GM12873 (cell line): ENCODE results near the gene LCN2.

Experiments
- TF ChIP-seq, protein P1 (sequence below): IDR thresholded peaks from 2 replicates; pipeline ENCODE4 v1.5.1; 2012; ENCODE audit warnings: low read depth, mild to moderate bottlenecking, moderate library complexity, low read length, control low read depth; ENCODE audit not compliant: insufficient read depth; ENCODE audit errors: missing control alignments

The LCN2 gene

DNA sequence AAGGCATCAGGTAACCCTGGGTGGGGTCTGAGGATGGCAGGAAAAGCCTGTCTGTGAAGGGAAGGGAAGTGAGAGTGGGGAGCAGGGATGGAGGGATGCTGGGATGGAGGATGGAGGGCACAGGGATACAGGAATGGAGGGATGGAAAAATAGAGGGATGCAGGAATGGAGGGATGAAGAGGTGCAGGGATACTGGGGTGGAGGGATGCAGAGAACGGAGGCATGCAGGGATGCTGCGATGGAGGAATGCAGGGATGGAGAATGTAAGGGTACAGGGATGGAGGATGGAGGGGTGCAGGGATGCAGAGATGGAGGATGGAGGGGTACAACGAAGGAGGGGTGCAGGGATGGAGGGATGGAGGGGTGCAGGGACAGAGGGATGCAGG, 30.8 kb upstream of the LCN2 start:
- TF ChIP-seq, protein P1, sequence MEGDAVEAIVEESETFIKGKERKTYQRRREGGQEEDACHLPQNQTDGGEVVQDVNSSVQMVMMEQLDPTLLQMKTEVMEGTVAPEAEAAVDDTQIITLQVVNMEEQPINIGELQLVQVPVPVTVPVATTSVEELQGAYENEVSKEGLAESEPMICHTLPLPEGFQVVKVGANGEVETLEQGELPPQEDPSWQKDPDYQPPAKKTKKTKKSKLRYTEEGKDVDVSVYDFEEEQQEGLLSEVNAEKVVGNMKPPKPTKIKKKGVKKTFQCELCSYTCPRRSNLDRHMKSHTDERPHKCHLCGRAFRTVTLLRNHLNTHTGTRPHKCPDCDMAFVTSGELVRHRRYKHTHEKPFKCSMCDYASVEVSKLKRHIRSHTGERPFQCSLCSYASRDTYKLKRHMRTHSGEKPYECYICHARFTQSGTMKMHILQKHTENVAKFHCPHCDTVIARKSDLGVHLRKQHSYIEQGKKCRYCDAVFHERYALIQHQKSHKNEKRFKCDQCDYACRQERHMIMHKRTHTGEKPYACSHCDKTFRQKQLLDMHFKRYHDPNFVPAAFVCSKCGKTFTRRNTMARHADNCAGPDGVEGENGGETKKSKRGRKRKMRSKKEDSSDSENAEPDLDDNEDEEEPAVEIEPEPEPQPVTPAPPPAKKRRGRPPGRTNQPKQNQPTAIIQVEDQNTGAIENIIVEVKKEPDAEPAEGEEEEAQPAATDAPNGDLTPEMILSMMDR: no peak

DNA sequence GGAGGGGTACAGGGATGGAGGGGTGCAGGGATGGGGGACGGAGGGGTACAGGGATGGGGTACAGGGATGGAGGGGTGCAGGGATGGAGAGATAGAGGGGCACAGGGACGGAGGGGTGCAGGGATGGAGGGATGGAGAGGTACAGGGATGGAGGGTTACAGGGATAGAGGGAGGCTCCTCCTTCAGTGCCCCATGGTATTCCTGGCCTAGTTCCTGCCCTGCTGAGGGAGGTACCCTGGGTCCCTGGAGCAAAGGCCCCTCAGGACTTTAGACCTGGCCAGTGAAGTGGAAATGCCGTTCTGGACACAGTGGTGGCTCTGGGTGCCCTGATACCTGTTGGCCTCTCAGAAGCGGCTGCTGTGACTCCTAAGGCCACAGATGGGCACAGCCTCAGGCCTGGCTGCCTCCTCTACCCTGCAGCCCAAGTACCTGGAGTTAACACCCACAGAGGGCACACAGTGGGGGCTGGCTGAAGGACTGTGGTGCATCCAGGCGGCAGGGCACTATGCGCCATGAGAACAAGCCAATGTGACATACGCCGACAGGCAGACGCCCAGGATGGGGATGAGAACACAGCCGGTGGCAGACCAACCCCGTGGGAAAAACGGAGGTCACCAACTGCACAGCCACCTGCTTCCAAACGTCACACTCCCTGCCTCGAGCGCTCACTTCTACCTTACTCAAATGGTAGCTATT, 30.1 kb upstream of the LCN2 start:
- TF ChIP-seq, protein P1: no peak

DNA sequence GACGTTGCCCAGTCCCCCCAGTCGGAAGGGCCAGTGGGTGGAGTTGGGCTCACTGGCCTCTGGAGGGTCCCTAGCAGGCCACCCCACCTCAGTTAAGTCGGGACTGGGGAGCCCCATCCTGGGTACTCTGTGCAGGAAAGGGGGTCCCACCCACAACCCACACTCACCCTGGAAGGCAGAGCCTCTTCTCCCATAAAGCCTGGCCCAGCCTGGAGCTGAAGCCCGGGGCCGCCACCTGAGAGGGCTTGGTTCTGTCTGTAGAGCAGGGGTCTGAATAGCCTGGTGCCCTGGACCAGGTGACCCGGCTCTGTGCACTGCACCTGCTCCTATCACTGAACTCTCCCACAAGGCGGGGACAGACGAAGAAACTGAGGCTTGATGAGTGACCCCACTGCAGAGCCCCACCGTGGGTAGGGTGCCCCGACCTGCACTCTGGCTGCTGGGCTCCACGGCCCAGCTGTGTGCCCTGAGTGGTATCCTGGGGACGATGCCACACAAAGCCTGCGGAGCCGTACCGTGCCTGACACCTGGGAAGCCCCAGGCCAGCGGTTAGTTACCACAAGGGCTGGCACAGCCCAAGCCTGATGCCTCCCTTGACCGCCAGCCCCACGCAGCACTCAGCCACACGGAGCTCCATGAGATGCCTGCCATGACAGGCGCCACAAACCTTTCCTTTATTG, 29.1 kb upstream of the LCN2 start:
- TF ChIP-seq, protein P1: no peak

DNA sequence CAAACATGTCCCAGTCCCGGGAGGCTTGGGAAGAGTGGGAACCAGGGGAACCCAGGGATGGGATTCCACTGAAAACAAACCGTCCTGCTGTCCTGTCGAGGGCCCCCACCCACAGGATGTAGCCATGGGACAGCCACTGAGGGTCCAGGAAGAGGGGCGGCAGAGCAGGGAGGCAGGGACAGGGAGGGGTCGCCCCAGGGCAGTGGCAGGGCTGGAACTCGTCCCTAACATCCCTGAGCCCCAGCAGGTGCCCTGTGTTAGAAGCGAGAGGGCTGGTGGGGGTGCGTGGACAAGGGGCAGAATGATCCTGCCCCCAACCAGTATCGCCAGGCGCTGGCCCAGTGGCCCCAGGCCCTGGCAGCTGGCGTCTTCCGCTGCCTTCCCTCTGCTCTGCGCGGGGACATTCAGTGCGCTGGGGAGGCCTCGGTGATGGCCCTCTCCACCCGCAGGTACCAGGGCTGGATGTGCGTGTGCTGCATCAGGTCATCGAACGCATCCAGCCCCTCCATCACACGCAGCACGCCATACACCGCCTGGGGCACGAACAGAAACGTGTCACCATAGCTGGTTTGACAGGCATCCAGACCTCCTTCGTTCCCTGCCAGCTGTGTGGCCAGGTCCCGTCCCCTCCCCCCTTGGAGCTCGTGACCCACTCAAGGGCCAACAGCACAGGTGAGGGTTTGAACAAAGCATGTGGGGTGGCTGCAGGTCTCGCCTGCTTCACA, 28.4 kb upstream of the LCN2 start:
- TF ChIP-seq, protein P1: no peak

DNA sequence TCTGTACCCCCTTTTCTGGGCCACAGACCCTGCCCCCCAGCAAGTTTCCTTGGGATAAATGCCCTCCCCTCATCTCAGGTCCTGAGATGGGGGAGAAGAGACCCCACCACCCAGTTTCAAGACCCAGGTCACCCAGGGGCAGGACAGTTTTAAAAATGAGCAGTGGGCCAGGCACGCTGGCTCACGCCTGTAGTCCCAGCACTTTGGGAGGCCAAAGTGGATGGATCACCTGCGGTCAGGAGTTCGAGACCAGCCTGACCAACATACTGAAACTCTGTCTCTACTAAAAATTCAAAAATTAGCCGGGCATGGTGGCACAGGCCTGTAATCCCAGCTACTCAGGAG, 27.8 kb upstream of the LCN2 start:
- TF ChIP-seq, protein P1: no peak

DNA sequence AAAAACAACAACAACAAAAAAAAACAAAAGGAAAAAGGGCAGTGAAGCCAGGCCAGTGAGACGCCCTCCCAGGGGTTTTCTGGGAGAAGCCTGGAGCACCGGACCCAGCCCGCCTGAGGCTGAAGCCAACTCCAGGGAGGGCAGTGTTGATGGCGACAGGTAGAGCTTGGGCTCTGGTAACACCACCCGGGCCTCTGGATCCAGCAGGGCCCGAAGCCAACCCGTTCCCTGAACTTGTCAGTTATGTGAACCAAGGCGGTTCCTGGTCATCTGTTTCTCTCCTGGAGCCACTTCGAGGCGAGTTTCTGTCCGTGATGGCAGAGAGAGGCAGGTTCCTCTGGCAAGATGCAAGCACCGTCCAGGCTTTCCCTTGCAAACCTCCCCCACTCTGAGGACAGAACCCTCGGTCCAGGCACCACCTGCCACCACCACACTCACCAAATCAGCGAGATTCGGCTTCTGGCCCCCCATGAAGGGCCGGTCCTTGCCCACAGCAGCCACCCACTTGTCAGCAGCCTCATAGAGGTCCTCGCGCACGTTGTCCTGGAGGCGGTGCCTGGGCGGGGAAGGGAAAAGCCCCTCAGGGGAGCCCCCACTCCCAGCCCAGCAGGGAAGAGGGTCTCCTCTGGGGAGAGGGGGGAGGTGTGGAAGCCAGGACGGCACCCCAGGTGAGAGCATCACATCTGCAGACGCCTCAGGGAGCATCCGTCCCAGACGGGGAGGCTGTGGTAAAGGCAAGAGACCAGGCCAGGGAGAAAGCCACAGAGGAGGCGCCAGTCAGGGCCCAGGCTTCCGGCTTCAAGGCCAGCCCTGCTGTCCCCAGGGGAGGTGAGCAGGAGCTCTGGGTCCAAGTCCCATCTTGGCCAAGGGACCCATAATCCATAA, 27.1 kb upstream of the LCN2 start:
- TF ChIP-seq, protein P1: no peak
